Amniotic epithelial cell (primary cell): ENCODE measurements around the gene DNAL4.
A peak's percentile ranks its signal among the peaks of the same experiment; 100 is the strongest.

Experiments used
- DNase-seq: peaks from one replicate; pipeline ENCODE4 v3.0.0-alpha.2; 2010; ENCODE audit warnings: low read depth

Gene DNAL4

GRCh38 chr22:38740116-38740723 is 53.7 kb downstream of the DNAL4 start:
- no peak for DNase-seq

- DNase-seq: no peak
These were observed 54.5 kb downstream of the DNAL4 start for GRCh38 chr22:38739300-38740055.

GRCh38 chr22:38738475-38739070 is 55.4 kb downstream of the DNAL4 start:
- no peak for DNase-seq

GRCh38 chr22:38737302-38738060 is 56.5 kb downstream of the DNAL4 start:
- no peak for DNase-seq

- DNase-seq: no peak
These were observed 57.7 kb downstream of the DNAL4 start for GRCh38 chr22:38736257-38736570.

- no peak for DNase-seq
These were observed 58.3 kb downstream of the DNAL4 start for GRCh38 chr22:38735465-38736256.

- no peak for DNase-seq
These were observed 58.8 kb downstream of the DNAL4 start for GRCh38 chr22:38735126-38735464.

GRCh38 chr22:38734421-38735100 is 59.4 kb downstream of the DNAL4 start:
- no peak for DNase-seq

- DNase-seq: peak; percentile 90
These were observed 60.1 kb downstream of the DNAL4 start for GRCh38 chr22:38733724-38734381.

- DNase-seq: peak; percentile 40
These were observed 60.6 kb downstream of the DNAL4 start for GRCh38 chr22:38733329-38733723.

GRCh38 chr22:38732251-38732815 is 61.6 kb downstream of the DNAL4 start:
- DNase-seq: no peak

GRCh38 chr22:38731703-38732161 is 62.2 kb downstream of the DNAL4 start:
- DNase-seq: no peak

- DNase-seq: no peak
These were observed 63.5 kb downstream of the DNAL4 start for GRCh38 chr22:38730411-38730871.

- no peak for DNase-seq
These were observed 64.0 kb downstream of the DNAL4 start for GRCh38 chr22:38729946-38730345.

GRCh38 chr22:38728871-38729796 is 64.8 kb downstream of the DNAL4 start:
- no peak for DNase-seq
